ENCODE data around the gene OOSP4A.

The OOSP4A gene

GRCh38 chr11:59965424-59965823 is 1.6 kb downstream of the OOSP4A start:
- Histone ChIP-seq H3K9ac (ENCODE audit: low read length) (no peak overlapping the region), H2BK5ac (ENCODE audit: low read length) (no peak overlapping the region), H3K27me3 (ENCODE audit: insufficient read depth, low read length, poor library complexity) (no peaks in the 10 kb centered on the region), H4K5ac (ENCODE audit: low read length) (no peak overlapping the region), H3K4me3 (ENCODE audit: low read length) (no peak overlapping the region), H3K23ac (ENCODE audit: low read length) (no peak overlapping the region), H3K79me1 (ENCODE audit: low read length) (no peaks in the 10 kb centered on the region), H2BK15ac (replicated peaks; ENCODE audit: low read depth) (no peak overlapping the region), H3K36me3 (ENCODE audit: control insufficient read depth, insufficient read depth, low read length) (no peaks in the 10 kb centered on the region), H3K18ac (ENCODE audit: low read length) (no peak overlapping the region), H3K4me1 (ENCODE audit: control insufficient read depth, low read depth, low read length) (no peaks in the 10 kb centered on the region), H3K4me2 (ENCODE audit: low read length) (no peak overlapping the region), H2BK120ac (ENCODE audit: low read depth, low read length) (no peak overlapping the region), H3K4ac (ENCODE audit: low read depth, low read length) (no peak overlapping the region), H3K79me2 (ENCODE audit: control insufficient read depth, insufficient read depth, low read length) (no peaks in the 10 kb centered on the region), H3K56ac (ENCODE audit: low read length) (no peak overlapping the region), H4K8ac (ENCODE audit: low read depth, low read length) (no peak overlapping the region), H3K27ac (ENCODE audit: low read depth, low read length) (no peak overlapping the region), H2AK5ac (ENCODE audit: low read length) (no peak overlapping the region)
- WGBS (ENCODE audit: extremely low coverage, insufficient coverage, low lambda C conversion rate): no CpG with 5 or more reads among the region's 7 CpGs
- DNase-seq: no peak

GRCh38 chr11:59966201-59966600 is 2.4 kb downstream of the OOSP4A start:
- Histone ChIP-seq H3K9ac (ENCODE audit: low read length) (no peak overlapping the region), H4K5ac (ENCODE audit: low read length) (no peak overlapping the region), H2BK15ac (replicated peaks; ENCODE audit: low read depth) (no peak overlapping the region), H3K4ac (ENCODE audit: low read depth, low read length) (no peak overlapping the region), H2BK5ac (ENCODE audit: low read length) (no peak overlapping the region), H3K4me3 (ENCODE audit: low read length) (no peak overlapping the region), H3K4me2 (ENCODE audit: low read length) (no peak overlapping the region), H3K79me2 (ENCODE audit: control insufficient read depth, insufficient read depth, low read length) (no peaks in the 10 kb centered on the region), H3K56ac (ENCODE audit: low read length) (no peak overlapping the region), H3K79me1 (ENCODE audit: low read length) (no peaks in the 10 kb centered on the region), H2AK5ac (ENCODE audit: low read length) (no peak overlapping the region), H4K8ac (ENCODE audit: low read depth, low read length) (no peak overlapping the region), H3K4me1 (ENCODE audit: control insufficient read depth, low read depth, low read length) (no peaks in the 10 kb centered on the region), H2BK120ac (ENCODE audit: low read depth, low read length) (no peak overlapping the region), H3K23ac (ENCODE audit: low read length) (no peak overlapping the region), H3K18ac (ENCODE audit: low read length) (no peak overlapping the region), H3K27ac (ENCODE audit: low read depth, low read length) (no peak overlapping the region), H3K36me3 (ENCODE audit: control insufficient read depth, insufficient read depth, low read length) (no peaks in the 10 kb centered on the region), H3K27me3 (ENCODE audit: insufficient read depth, low read length, poor library complexity) (no peaks in the 10 kb centered on the region)
- no CpG with 5 or more reads among the region's 3 CpGs for WGBS (ENCODE audit: extremely low coverage, insufficient coverage, low lambda C conversion rate)
- no peak for DNase-seq

- H3K27me3 ChIP-seq (ENCODE audit: insufficient read depth, low read length, poor library complexity): no peaks in the 10 kb centered on the region
- no peak for DNase-seq
- no peak overlapping the region for H3K23ac ChIP-seq (ENCODE audit: low read length)
- no peaks in the 10 kb centered on the region for H3K4me1 ChIP-seq (ENCODE audit: control insufficient read depth, low read depth, low read length)
- H2BK5ac ChIP-seq (ENCODE audit: low read length): no peak overlapping the region
- H3K79me2 ChIP-seq (ENCODE audit: control insufficient read depth, insufficient read depth, low read length): no peaks in the 10 kb centered on the region
- no peak overlapping the region for H3K9ac ChIP-seq (ENCODE audit: low read length)
- H3K4ac ChIP-seq (ENCODE audit: low read depth, low read length): no peak overlapping the region
- no peak overlapping the region for H3K18ac ChIP-seq (ENCODE audit: low read length)
- H3K56ac ChIP-seq (ENCODE audit: low read length): no peak overlapping the region
- no peak overlapping the region for H3K4me2 ChIP-seq (ENCODE audit: low read length)
- H2AK5ac ChIP-seq (ENCODE audit: low read length): no peak overlapping the region
- H3K79me1 ChIP-seq (ENCODE audit: low read length): no peaks in the 10 kb centered on the region
- no peak overlapping the region for H3K27ac ChIP-seq (ENCODE audit: low read depth, low read length)
- no peaks in the 10 kb centered on the region for H3K36me3 ChIP-seq (ENCODE audit: control insufficient read depth, insufficient read depth, low read length)
- no peak overlapping the region for H4K8ac ChIP-seq (ENCODE audit: low read depth, low read length)
- H4K5ac ChIP-seq (ENCODE audit: low read length): no peak overlapping the region
- no peak overlapping the region for H2BK15ac ChIP-seq (replicated peaks; ENCODE audit: low read depth)
- H3K4me3 ChIP-seq (ENCODE audit: low read length): no peak overlapping the region
- H2BK120ac ChIP-seq (ENCODE audit: low read depth, low read length): no peak overlapping the region
- no CpG with 5 or more reads among the region's 3 CpGs for WGBS (ENCODE audit: extremely low coverage, insufficient coverage, low lambda C conversion rate)
Observed at GRCh38 chr11:59967677-59968394, 4.0 kb downstream of the OOSP4A start.

GRCh38 chr11:59968395-59968783 is 4.6 kb downstream of the OOSP4A start:
- no peak overlapping the region for H3K18ac ChIP-seq (ENCODE audit: low read length)
- H2AK5ac ChIP-seq (ENCODE audit: low read length): no peak overlapping the region
- no peak for DNase-seq
- no peak overlapping the region for H3K27ac ChIP-seq (ENCODE audit: low read depth, low read length)
- no peaks in the 10 kb centered on the region for H3K27me3 ChIP-seq (ENCODE audit: insufficient read depth, low read length, poor library complexity)
- no peak overlapping the region for H3K23ac ChIP-seq (ENCODE audit: low read length)
- no peaks in the 10 kb centered on the region for H3K4me1 ChIP-seq (ENCODE audit: control insufficient read depth, low read depth, low read length)
- no peak overlapping the region for H4K5ac ChIP-seq (ENCODE audit: low read length)
- no peak overlapping the region for H3K4me3 ChIP-seq (ENCODE audit: low read length)
- no peak overlapping the region for H4K8ac ChIP-seq (ENCODE audit: low read depth, low read length)
- no peak overlapping the region for H2BK5ac ChIP-seq (ENCODE audit: low read length)
- H3K56ac ChIP-seq (ENCODE audit: low read length): no peak overlapping the region
- H3K79me2 ChIP-seq (ENCODE audit: control insufficient read depth, insufficient read depth, low read length): no peaks in the 10 kb centered on the region
- H3K36me3 ChIP-seq (ENCODE audit: control insufficient read depth, insufficient read depth, low read length): no peaks in the 10 kb centered on the region
- no peak overlapping the region for H3K4me2 ChIP-seq (ENCODE audit: low read length)
- no CpG with 5 or more reads among the region's 1 CpG for WGBS (ENCODE audit: extremely low coverage, insufficient coverage, low lambda C conversion rate)
- no peak overlapping the region for H2BK120ac ChIP-seq (ENCODE audit: low read depth, low read length)
- H2BK15ac ChIP-seq (replicated peaks; ENCODE audit: low read depth): no peak overlapping the region
- H3K79me1 ChIP-seq (ENCODE audit: low read length): no peaks in the 10 kb centered on the region
- H3K9ac ChIP-seq (ENCODE audit: low read length): no peak overlapping the region
- H3K4ac ChIP-seq (ENCODE audit: low read depth, low read length): no peak overlapping the region

GRCh38 chr11:59973097-59973496 is 9.3 kb downstream of the OOSP4A start:
- no CpG with 5 or more reads among the region's 5 CpGs for WGBS (ENCODE audit: extremely low coverage, insufficient coverage, low lambda C conversion rate)

More at GRCh38 chr11:59973097-59973496, 9.3 kb downstream of the OOSP4A start:
- no peak overlapping the region for H3K4ac ChIP-seq (ENCODE audit: low read depth, low read length)
- no peaks in the 10 kb centered on the region for H3K27me3 ChIP-seq (ENCODE audit: insufficient read depth, low read length, poor library complexity)
- no peak overlapping the region for H2BK15ac ChIP-seq (replicated peaks; ENCODE audit: low read depth)
- H3K23ac ChIP-seq (ENCODE audit: low read length): no peak overlapping the region
- no peak overlapping the region for H3K4me2 ChIP-seq (ENCODE audit: low read length)
- H3K4me1 ChIP-seq (ENCODE audit: control insufficient read depth, low read depth, low read length): no peaks in the 10 kb centered on the region
- H3K27ac ChIP-seq (ENCODE audit: low read depth, low read length): no peak overlapping the region
- H2BK120ac ChIP-seq (ENCODE audit: low read depth, low read length): no peak overlapping the region
- no peak overlapping the region for H3K4me3 ChIP-seq (ENCODE audit: low read length)
- no peak overlapping the region for H4K5ac ChIP-seq (ENCODE audit: low read length)
- no peaks in the 10 kb centered on the region for H3K36me3 ChIP-seq (ENCODE audit: control insufficient read depth, insufficient read depth, low read length)
- DNase-seq: no peak
- H3K56ac ChIP-seq (ENCODE audit: low read length): no peak overlapping the region
- no peak overlapping the region for H2AK5ac ChIP-seq (ENCODE audit: low read length)
- no peaks in the 10 kb centered on the region for H3K79me2 ChIP-seq (ENCODE audit: control insufficient read depth, insufficient read depth, low read length)
- no peak overlapping the region for H3K18ac ChIP-seq (ENCODE audit: low read length)
- no peak overlapping the region for H2BK5ac ChIP-seq (ENCODE audit: low read length)
- H4K8ac ChIP-seq (ENCODE audit: low read depth, low read length): no peak overlapping the region
- H3K79me1 ChIP-seq (ENCODE audit: low read length): no peaks in the 10 kb centered on the region
- H3K9ac ChIP-seq (ENCODE audit: low read length): no peak overlapping the region

Measured in mesendoderm (in vitro differentiated cells).